Ascending aorta (tissue), 2 donors: ENCODE data around the gene RBM17. TPM values are rescaled to one million over a fixed set of nuclear protein-coding genes. Genes with fewer than 3 reads are reported as not detected.
"Not testable (repeated sequence)": the region's sequence is repeated elsewhere in the genome, so short reads cannot be mapped to it uniquely, and the experiment has no call there.

ENCODE experiments used
- DNase-seq, 2 donors: peaks; one replicate each; pipeline ENCODE4 v3.0.0-alpha.2; 2019; ENCODE audit warnings: low spot score in 2 of 2
- H3K27ac ChIP-seq, 2 donors: fragments of 200-600 bp; sonication (generic); one replicate each; pipeline ENCODE4 v1.5.1; 2016 to 2017; ENCODE audit warnings: mild to moderate bottlenecking in 1 of 2
- H3K27me3 ChIP-seq: fragments of 200-600 bp; sonication (generic); one replicate; pipeline ENCODE4 v1.5.1; 2017
- H3K36me3 ChIP-seq, 2 donors: fragments of 200-600 bp; sonication (generic); one replicate each; pipeline ENCODE4 v1.5.1; 2016
- H3K4me1 ChIP-seq, 2 donors: fragments of 200-600 bp; sonication (generic); one replicate each; pipeline ENCODE4 v1.5.1; 2016 to 2017; ENCODE audit warnings: mild to moderate bottlenecking in 1 of 2
- H3K4me3 ChIP-seq, 2 donors: fragments of 200-600 bp; sonication (generic); one replicate each; pipeline ENCODE4 v1.5.1; 2016 to 2017; ENCODE audit warnings: mild to moderate bottlenecking in 1 of 2
- H3K9me3 ChIP-seq, 2 donors: fragments of 200-600 bp; sonication (generic); one replicate each; pipeline ENCODE4 v1.5.1; 2016
- intact Hi-C: fragments of 100-400 bp; cut with DNase I; formaldehyde crosslinking; loops from one replicate; pipeline ENCODE4 v1.15.1; 2023
- total RNA-seq: library from RNA; depleted of rRNA; stranded (reverse); fragments of >200 nt; gene quantifications from one replicate; pipeline ENCODE4 v1.1.0, GENCODE V29; 2016
- TF ChIP-seq, protein P1 (sequence below), 3 experiments: fragments of 200-600 bp in 2 of 3; fragments of 450-650 bp in 1 of 3; sonication (generic) in 2 of 3; IDR thresholded peaks; one replicate each; pipeline ENCODE4 v1.5.1; 2016 to 2019; ENCODE audit warnings: antibody characterized with exemption in 3 of 3, mild to moderate bottlenecking in 1 of 3, moderate library complexity in 1 of 3

The RBM17 gene
- total RNA-seq, 1 donor from 2014 or later: 22.7 TPM

- intact Hi-C loops: loop anchor here (2.0 kb wide), 1 partner anchor 20 kb away; no protein-coding TSS in a partner anchor
- Histone ChIP-seq H3K4me3 (peak overlapping the region in 1 of 2 donors; percentile 22), H3K4me1 (peaks cover 3 to 14% of the 10 kb centered on the region in 2 donors), H3K27me3 (no peaks in the 10 kb centered on the region), H3K9me3 (no peaks in the 10 kb centered on the region), H3K36me3 (no peaks in the 10 kb centered on the region), H3K27ac (peak overlapping the region; percentile 66 to 69)
- peak in 1 of 2 donors; percentile 83 for DNase-seq
- TF ChIP-seq, protein P1, sequence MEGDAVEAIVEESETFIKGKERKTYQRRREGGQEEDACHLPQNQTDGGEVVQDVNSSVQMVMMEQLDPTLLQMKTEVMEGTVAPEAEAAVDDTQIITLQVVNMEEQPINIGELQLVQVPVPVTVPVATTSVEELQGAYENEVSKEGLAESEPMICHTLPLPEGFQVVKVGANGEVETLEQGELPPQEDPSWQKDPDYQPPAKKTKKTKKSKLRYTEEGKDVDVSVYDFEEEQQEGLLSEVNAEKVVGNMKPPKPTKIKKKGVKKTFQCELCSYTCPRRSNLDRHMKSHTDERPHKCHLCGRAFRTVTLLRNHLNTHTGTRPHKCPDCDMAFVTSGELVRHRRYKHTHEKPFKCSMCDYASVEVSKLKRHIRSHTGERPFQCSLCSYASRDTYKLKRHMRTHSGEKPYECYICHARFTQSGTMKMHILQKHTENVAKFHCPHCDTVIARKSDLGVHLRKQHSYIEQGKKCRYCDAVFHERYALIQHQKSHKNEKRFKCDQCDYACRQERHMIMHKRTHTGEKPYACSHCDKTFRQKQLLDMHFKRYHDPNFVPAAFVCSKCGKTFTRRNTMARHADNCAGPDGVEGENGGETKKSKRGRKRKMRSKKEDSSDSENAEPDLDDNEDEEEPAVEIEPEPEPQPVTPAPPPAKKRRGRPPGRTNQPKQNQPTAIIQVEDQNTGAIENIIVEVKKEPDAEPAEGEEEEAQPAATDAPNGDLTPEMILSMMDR (IDR thresholded peaks at IDR 0.05): no peak
These were observed 35.8 kb downstream of the RBM17 start for GRCh38 chr10:6124666-6125065.

DNA sequence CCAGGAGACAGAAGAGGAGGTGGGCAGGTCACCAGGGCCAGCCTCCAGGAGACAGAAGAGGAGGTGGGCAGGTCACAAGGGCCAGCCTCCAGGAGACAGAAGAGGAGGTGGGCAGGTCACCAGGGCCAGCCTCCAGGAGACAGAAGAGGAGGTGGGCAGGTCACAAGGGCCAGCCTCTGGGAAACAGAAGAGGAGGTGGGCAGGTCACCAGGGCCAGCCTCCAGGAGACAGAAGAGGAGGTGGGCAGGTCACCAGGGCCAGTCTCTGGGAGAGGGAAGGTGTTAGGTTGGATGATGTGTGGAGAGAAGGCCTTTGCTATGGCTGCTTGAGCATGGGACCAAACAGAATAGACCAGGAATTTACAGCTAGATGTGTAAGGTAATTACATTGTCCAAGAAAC is 38.6 kb downstream of the RBM17 start:
- DNase-seq, intact Hi-C loops, H3K27ac ChIP-seq: not testable (repeated sequence)

GRCh38 chr10:6128087-6128486 is 39.3 kb downstream of the RBM17 start:
- no peak for DNase-seq
- H3K9me3 ChIP-seq: no peaks in the 10 kb centered on the region
- no peaks in the 10 kb centered on the region for H3K36me3 ChIP-seq
- H3K4me3 ChIP-seq: no peak overlapping the region
- H3K27ac ChIP-seq: no peak overlapping the region
- peaks cover 3 to 14% of the 10 kb centered on the region in 2 donors for H3K4me1 ChIP-seq
- no peaks in the 10 kb centered on the region for H3K27me3 ChIP-seq
- TF ChIP-seq, protein P1 (IDR thresholded peaks at IDR 0.05): no peak
- intact Hi-C loops: no loop called here

More for the DNA sequence above, 38.6 kb downstream of the RBM17 start:
- not testable (repeated sequence) for H3K36me3 ChIP-seq, H3K4me3 ChIP-seq, H3K9me3 ChIP-seq, H3K27me3 ChIP-seq
- peaks cover 3 to 14% of the 10 kb centered on the region in 2 donors for H3K4me1 ChIP-seq

DNA sequence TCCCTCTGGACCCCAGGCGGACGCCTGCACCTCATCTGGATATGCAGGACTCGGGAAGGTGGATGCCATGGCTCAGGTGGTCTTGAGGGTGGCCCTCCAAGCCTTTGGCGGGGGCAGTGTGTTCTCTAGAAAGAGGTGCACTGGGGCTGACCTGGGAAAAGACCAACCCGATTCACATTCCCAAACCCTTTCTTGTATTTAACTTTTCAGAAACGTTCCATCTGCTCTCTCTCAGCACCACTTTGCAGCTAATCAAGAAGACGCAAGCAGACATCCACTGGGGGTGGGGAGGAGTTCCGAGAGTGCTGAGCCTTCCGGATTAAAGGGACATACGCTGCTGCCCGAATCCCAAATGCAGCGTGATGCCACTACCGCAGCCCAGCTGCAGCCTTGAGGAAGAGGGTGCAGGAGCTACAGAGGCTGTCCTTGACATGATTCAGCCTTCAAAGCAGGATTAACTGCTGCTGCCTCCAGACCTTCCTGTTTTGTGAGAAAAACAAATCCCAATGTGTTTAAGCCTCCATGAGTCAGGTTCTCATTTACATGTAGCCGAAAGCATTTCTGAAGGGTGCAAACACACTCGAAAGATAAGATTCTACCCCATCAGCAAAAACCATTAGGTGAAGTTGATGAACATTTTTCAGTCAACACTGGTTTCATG is 39.9 kb downstream of the RBM17 start:
- H3K36me3 ChIP-seq: no peaks in the 10 kb centered on the region
- DNase-seq: no peak
- no peak overlapping the region for H3K4me3 ChIP-seq
- H3K4me1 ChIP-seq: peaks cover 3 to 14% of the 10 kb centered on the region in 2 donors
- H3K27me3 ChIP-seq: no peaks in the 10 kb centered on the region
- TF ChIP-seq, protein P1 (IDR thresholded peaks at IDR 0.05): no peak
- H3K27ac ChIP-seq: no peak overlapping the region
- H3K9me3 ChIP-seq: no peaks in the 10 kb centered on the region
- intact Hi-C loops: no loop called here

- intact Hi-C loops: no loop called here
- Histone ChIP-seq H3K9me3 (no peaks in the 10 kb centered on the region), H3K4me3 (no peak overlapping the region), H3K36me3 (no peaks in the 10 kb centered on the region), H3K27ac (no peak overlapping the region), H3K27me3 (no peaks in the 10 kb centered on the region), H3K4me1 (no peaks in the 10 kb centered on the region)
- TF ChIP-seq, protein P1 (IDR thresholded peaks at IDR 0.05): no peak
- no peak for DNase-seq
These were observed 42.1 kb downstream of the RBM17 start for GRCh38 chr10:6130848-6131470.

- H3K9me3 ChIP-seq: no peaks in the 10 kb centered on the region
- no peaks in the 10 kb centered on the region for H3K4me1 ChIP-seq
- TF ChIP-seq, protein P1 (IDR thresholded peaks at IDR 0.05): no peak
- no peak overlapping the region for H3K27ac ChIP-seq
- no peaks in the 10 kb centered on the region for H3K27me3 ChIP-seq
- intact Hi-C loops: no loop called here
- DNase-seq: no peak
- no peaks in the 10 kb centered on the region for H3K36me3 ChIP-seq
- H3K4me3 ChIP-seq: no peak overlapping the region
These were observed 44.7 kb downstream of the RBM17 start for GRCh38 chr10:6133331-6134098.
